Measurements from ENCODE around the gene MYBBP1A.

The MYBBP1A gene

GRCh38 chr17:4544135-4544950 is 10.8 kb downstream of the MYBBP1A start:
- H3K4me3 ChIP-seq (replicated peaks; ENCODE audit: insufficient read depth, low read length): no peak overlapping the region
- TF ChIP-seq CTCF (IDR thresholded peaks at IDR 0.05; ENCODE audit: insufficient read depth, low read length) (no peak), SPI1 (IDR thresholded peaks at IDR 0.05; ENCODE audit: borderline replicate concordance, low read depth) (no peak), GABPA (IDR thresholded peaks at IDR 0.05; ENCODE audit: low read depth) (no peak), POLR2AphosphoS5 (IDR thresholded peaks at IDR 0.05; ENCODE audit: low read depth) (no peak), REST (IDR thresholded peaks at IDR 0.05; ENCODE audit: insufficient replicate concordance, low read depth) (no peak)
- DNase-seq (ENCODE audit: low read depth in 1 of 2, low spot score in 1 of 2): no peak
- H3K27ac ChIP-seq (replicated peaks): no peak overlapping the region
- H3K27me3 ChIP-seq (ENCODE audit: insufficient read depth, poor library complexity, severe bottlenecking): no peaks in the 10 kb centered on the region

- Histone ChIP-seq H3K27me3 (ENCODE audit: insufficient read depth, poor library complexity, severe bottlenecking) (no peaks in the 10 kb centered on the region), H3K4me3 (replicated peaks; ENCODE audit: insufficient read depth, low read length) (no peak overlapping the region), H3K27ac (replicated peaks) (no peak overlapping the region)
- DNase-seq (ENCODE audit: low read depth in 1 of 2, low spot score in 1 of 2): no peak
- no peak for TF ChIP-seq GABPA (IDR thresholded peaks at IDR 0.05; ENCODE audit: low read depth)
- TF ChIP-seq REST (IDR thresholded peaks at IDR 0.05; ENCODE audit: insufficient replicate concordance, low read depth): no peak
- TF ChIP-seq SPI1 (IDR thresholded peaks at IDR 0.05; ENCODE audit: borderline replicate concordance, low read depth): no peak
- no peak for TF ChIP-seq CTCF (IDR thresholded peaks at IDR 0.05; ENCODE audit: insufficient read depth, low read length)
- TF ChIP-seq POLR2AphosphoS5 (IDR thresholded peaks at IDR 0.05; ENCODE audit: low read depth): no peak
Observed at GRCh38 chr17:4543557-4544026, 11.6 kb downstream of the MYBBP1A start.

GRCh38 chr17:4542726-4543191 is 12.4 kb downstream of the MYBBP1A start:
- no peak for DNase-seq (ENCODE audit: low read depth in 1 of 2, low spot score in 1 of 2)
- H3K27me3 ChIP-seq (ENCODE audit: insufficient read depth, poor library complexity, severe bottlenecking): no peaks in the 10 kb centered on the region
- H3K4me3 ChIP-seq (replicated peaks; ENCODE audit: insufficient read depth, low read length): no peak overlapping the region
- no peak overlapping the region for H3K27ac ChIP-seq (replicated peaks)
- TF ChIP-seq REST (IDR thresholded peaks at IDR 0.05; ENCODE audit: insufficient replicate concordance, low read depth) (no peak), POLR2AphosphoS5 (IDR thresholded peaks at IDR 0.05; ENCODE audit: low read depth) (no peak), SPI1 (IDR thresholded peaks at IDR 0.05; ENCODE audit: borderline replicate concordance, low read depth) (no peak), GABPA (IDR thresholded peaks at IDR 0.05; ENCODE audit: low read depth) (no peak), CTCF (IDR thresholded peaks at IDR 0.05; ENCODE audit: insufficient read depth, low read length) (no peak)
